ENCODE results near the gene TSPAN18.

- no peak for TF ChIP-seq CTCF (IDR thresholded peaks at IDR 0.05 in 2 of 3, conservative IDR thresholded peaks at IDR 0.05 in 1 of 3; ENCODE audit: borderline replicate concordance in 1 of 3, insufficient read depth in 1 of 3, low read depth in 2 of 3, low read length in 2 of 3)
- TF ChIP-seq EZH2 (IDR thresholded peaks at IDR 0.05) = no peak
- no peak for TF ChIP-seq SP1 (IDR thresholded peaks at IDR 0.05; ENCODE audit: low read depth)
- TF ChIP-seq POLR2A (IDR thresholded peaks at IDR 0.05; ENCODE audit: borderline replicate concordance, extremely low read depth, insufficient read depth, insufficient read length) = no peak
- no peak for TF ChIP-seq POLR2AphosphoS5 (IDR thresholded peaks at IDR 0.05; ENCODE audit: low read depth, low read length)
- no peak for TF ChIP-seq REST (IDR thresholded peaks at IDR 0.05; ENCODE audit: low read depth)
- TF ChIP-seq ATF3 (IDR thresholded peaks at IDR 0.05) = no peak
- TF ChIP-seq TCF7L2 (IDR thresholded peaks at IDR 0.05; ENCODE audit: borderline replicate concordance, extremely low read depth, insufficient read depth, insufficient read length) = no peak
- no peak for TF ChIP-seq EGR1 (IDR thresholded peaks at IDR 0.05; ENCODE audit: low read depth)
- no peak for TF ChIP-seq EZH2phosphoT487 (IDR thresholded peaks at IDR 0.05; ENCODE audit: borderline replicate concordance)
These were observed 153.7 kb downstream of the TSPAN18 start for GRCh38 chr11:44880511-44880910.

Measured in HCT116 (cell line).